Bronchial epithelial cell (primary cell): ENCODE measurements around the gene ADGRD1. TPM values are rescaled to one million over a fixed set of nuclear protein-coding genes. Genes with fewer than 3 reads are reported as not detected.

ENCODE experiments used
- DNase-seq: peaks from one replicate; pipeline ENCODE4 v3.0.0-alpha.2; 2010; ENCODE audit warnings: low read depth
- FAIRE-seq: peaks from 2 replicates; lab custom pipeline; 2011; peaks lifted over from hg19 to GRCh38; lab: Jason Lieb, UNC
- H3K27me3 ChIP-seq: 2 replicates; pipeline ENCODE4 v1.5.1; 2011; ENCODE audit warnings: low read length; ENCODE audit not compliant: control insufficient read depth, insufficient read depth
- H3K36me3 ChIP-seq: 2 replicates; pipeline ENCODE4 v1.5.1; 2011; ENCODE audit warnings: low read length; ENCODE audit not compliant: control insufficient read depth, insufficient read depth
- H3K4me3 ChIP-seq: 2 replicates; pipeline ENCODE4 v1.5.1; 2011; ENCODE audit warnings: mild to moderate bottlenecking, low read depth, low read length, control low read depth
- total RNA-seq: library from RNA; depleted of rRNA; stranded (reverse); fragments of >200 nt; gene quantifications from 2 replicates; pipeline ENCODE4 v1.2.1, GENCODE V29; 2014
- TF ChIP-seq, protein P1 (sequence below): IDR thresholded peaks from 2 replicates; pipeline ENCODE4 v1.5.1; 2011; ENCODE audit warnings: mild to moderate bottlenecking, moderate library complexity, low read length, control low read depth, inconsistent platforms; ENCODE audit not compliant: insufficient read depth, severe bottlenecking

Gene ADGRD1
- total RNA-seq, 1 donor from 2014 or later, result not detected

- Histone ChIP-seq H3K27me3 (no peaks in the 10 kb centered on the region), H3K4me3 (no peak overlapping the region), H3K36me3 (no peaks in the 10 kb centered on the region)
- FAIRE-seq (no peak), DNase-seq (no peak)
- TF ChIP-seq, protein P1, sequence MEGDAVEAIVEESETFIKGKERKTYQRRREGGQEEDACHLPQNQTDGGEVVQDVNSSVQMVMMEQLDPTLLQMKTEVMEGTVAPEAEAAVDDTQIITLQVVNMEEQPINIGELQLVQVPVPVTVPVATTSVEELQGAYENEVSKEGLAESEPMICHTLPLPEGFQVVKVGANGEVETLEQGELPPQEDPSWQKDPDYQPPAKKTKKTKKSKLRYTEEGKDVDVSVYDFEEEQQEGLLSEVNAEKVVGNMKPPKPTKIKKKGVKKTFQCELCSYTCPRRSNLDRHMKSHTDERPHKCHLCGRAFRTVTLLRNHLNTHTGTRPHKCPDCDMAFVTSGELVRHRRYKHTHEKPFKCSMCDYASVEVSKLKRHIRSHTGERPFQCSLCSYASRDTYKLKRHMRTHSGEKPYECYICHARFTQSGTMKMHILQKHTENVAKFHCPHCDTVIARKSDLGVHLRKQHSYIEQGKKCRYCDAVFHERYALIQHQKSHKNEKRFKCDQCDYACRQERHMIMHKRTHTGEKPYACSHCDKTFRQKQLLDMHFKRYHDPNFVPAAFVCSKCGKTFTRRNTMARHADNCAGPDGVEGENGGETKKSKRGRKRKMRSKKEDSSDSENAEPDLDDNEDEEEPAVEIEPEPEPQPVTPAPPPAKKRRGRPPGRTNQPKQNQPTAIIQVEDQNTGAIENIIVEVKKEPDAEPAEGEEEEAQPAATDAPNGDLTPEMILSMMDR, result no peak
These were observed 48.5 kb downstream of the ADGRD1 start for GRCh38 chr12:131002216-131002631.

- Histone ChIP-seq H3K4me3 (no peak overlapping the region), H3K27me3 (no peaks in the 10 kb centered on the region), H3K36me3 (no peaks in the 10 kb centered on the region)
- DNase-seq (no peak), FAIRE-seq (no peak)
- TF ChIP-seq, protein P1, result no peak
These were observed 49.5 kb downstream of the ADGRD1 start for GRCh38 chr12:131003036-131003715.

DNA sequence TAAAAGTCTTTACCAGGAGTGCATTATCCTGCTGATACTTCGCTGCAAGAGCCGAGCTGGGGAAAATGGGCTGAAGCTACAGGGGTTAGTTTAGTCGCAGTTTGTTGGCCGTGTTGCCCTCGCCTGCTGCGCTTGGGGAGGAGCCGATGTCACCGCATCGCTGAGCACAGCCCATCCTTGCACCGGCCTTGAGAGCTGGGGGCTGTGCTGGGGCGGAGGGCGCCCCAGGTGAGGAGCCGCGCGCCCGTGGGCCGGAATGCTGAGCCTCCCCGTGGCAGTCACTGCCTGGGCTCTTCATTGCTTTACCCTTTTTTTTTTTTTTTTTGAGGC lies 50.0 kb downstream of the ADGRD1 start:
- Histone ChIP-seq H3K4me3 (no peak overlapping the region), H3K27me3 (no peaks in the 10 kb centered on the region), H3K36me3 (no peaks in the 10 kb centered on the region)
- TF ChIP-seq, protein P1, result no peak
- FAIRE-seq (no peak), DNase-seq (no peak)

DNA sequence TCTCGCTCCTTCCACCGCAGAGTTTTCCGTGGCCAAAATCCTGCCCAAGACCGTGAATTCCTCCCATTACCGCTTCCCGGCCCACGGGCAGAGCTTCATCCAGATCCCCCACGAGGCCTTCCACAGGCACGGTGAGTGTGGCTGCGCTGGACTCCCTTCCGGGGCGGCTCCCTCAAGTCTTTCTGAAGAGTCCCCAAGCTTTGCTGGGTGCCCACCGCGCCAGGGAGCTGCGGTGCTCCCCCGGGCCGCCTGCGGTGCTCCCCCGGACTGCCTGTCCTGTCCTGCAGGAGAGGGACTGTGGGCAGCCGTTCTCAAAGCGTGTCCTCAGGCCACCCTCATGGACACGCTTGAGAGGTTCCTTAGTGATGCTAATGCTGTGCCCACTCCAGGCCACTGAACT lies 50.5 kb downstream of the ADGRD1 start:
- FAIRE-seq, result no peak
- H3K36me3 ChIP-seq, result no peaks in the 10 kb centered on the region
- TF ChIP-seq, protein P1, result no peak
- no peaks in the 10 kb centered on the region for H3K27me3 ChIP-seq
- no peak overlapping the region for H3K4me3 ChIP-seq
- no peak for DNase-seq

GRCh38 chr12:131005161-131006035 lies 51.7 kb downstream of the ADGRD1 start:
- TF ChIP-seq, protein P1, result no peak
- no peaks in the 10 kb centered on the region for H3K27me3 ChIP-seq
- DNase-seq, result no peak
- H3K36me3 ChIP-seq, result no peaks in the 10 kb centered on the region
- no peak for FAIRE-seq
- no peak overlapping the region for H3K4me3 ChIP-seq
